ENCODE measurements around the gene TTC38. TPM values are rescaled to one million over a fixed set of nuclear protein-coding genes. Genes with fewer than 3 reads are reported as not detected.
"Not testable (repeated sequence)": the region's sequence is repeated elsewhere in the genome, so short reads cannot be mapped to it uniquely, and the experiment has no call there.

The TTC38 gene
- polyA plus RNA-seq, 1 donor from 2014 or later = 7.8 TPM

DNA sequence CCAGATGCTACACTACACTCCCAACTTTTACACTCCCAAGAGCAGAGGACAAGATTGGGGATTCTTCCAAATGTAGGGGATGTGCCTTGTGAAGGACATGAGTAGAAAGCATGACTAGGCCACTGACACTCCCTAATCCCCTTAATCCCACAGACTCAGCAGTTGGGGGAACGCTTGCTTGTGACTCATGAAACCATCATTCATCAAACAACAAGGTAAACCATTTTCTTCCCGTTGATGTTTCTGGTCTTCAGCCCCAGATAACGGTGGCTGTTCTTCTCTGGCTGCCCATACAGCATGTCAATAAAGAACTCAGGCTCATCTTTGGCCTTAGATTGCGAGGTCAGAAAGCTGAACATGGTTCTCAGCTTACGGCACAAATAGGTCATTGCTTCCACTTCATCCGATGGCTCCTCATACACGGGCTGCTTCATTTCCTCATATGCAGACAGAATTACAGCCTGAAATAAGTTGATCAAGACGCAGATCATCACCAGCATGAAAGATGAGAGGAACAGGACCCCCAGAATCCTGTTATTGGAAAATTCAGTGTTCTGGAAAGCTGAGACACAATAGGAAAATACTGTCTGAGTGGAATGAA lies 11.3 kb upstream of the TTC38 start:
- Mint-ChIP-seq H3K27ac (no peak overlapping the region), H3K36me3 (peaks cover 5% of the 10 kb centered on the region), H3K4me1 (peaks cover 4 to 8% (median 7%) of the 10 kb centered on the region in 3 donors), H3K9me3 (no peaks in the 10 kb centered on the region), H3K27me3 (peaks cover 11% of the 10 kb centered on the region), H3K4me3 (peak overlapping the region in 1 of 4 donors; percentile 61)

DNA sequence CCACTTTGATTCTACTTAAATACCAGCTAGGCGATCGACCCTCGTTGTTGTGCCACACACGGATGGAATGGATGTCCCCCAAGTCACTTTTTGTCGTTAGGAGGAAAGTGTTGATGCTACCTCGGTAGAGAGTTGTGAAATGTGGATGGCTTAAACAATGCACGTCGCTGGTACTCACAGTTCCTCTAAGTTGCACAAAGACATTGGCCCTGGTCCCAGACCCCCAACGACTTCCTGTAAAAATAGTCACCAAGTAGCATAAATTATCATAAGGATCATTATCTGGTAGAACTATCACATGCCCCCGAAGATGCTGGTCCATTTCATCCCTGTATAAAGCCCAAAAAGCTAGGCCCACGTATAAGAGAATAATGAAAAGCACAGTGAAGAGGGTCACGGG lies 8.4 kb upstream of the TTC38 start:
- Mint-ChIP-seq H3K4me3 (no peak overlapping the region), H3K4me1 (peaks cover 0 to 6% (median 6%) of the 10 kb centered on the region in 3 donors), H3K9me3 (no peaks in the 10 kb centered on the region), H3K27ac (no peak overlapping the region), H3K27me3 (peaks cover 24% of the 10 kb centered on the region), H3K36me3 (peaks cover 5% of the 10 kb centered on the region)

DNA sequence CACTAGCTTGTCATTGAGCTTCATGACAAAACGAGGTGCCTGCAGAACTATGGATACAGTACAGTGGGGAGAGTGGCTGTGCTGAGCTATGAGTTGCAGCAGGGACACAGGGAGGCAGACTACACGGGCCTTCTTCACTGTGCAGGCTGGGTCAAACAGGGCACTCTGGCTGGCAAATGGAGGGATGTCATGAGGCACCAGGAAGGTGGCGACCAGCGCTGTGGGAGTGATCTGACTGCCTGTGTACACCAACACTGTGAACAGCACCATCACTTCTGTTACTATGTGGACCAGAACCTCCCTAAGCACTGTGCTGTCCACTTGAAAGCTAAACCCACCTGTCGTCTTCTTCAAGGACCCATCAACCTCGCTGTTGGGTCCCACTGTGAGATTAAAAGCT lies 7.8 kb upstream of the TTC38 start:
- Mint-ChIP-seq H3K4me3 (peak overlapping the region in 1 of 4 donors; percentile 58), H3K27me3 (peaks cover 24% of the 10 kb centered on the region)

GRCh38 chr22:46262449-46263215 lies 5.2 kb upstream of the TTC38 start:
- H3K4me1 Mint-ChIP-seq = peaks cover 4 to 14% (median 7%) of the 10 kb centered on the region in 3 donors
- peaks cover 2% of the 10 kb centered on the region for H3K36me3 Mint-ChIP-seq
- peaks cover 23% of the 10 kb centered on the region for H3K27me3 Mint-ChIP-seq
- peak overlapping the region in 1 of 4 donors; percentile 27 for H3K4me3 Mint-ChIP-seq
- H3K9me3 Mint-ChIP-seq = no peaks in the 10 kb centered on the region
- H3K27ac Mint-ChIP-seq = no peak overlapping the region

More for the DNA sequence above, 7.8 kb upstream of the TTC38 start:
- Mint-ChIP-seq H3K36me3 (peaks cover 5% of the 10 kb centered on the region), H3K4me1 (peaks cover 0 to 7% (median 4%) of the 10 kb centered on the region in 3 donors), H3K9me3 (no peaks in the 10 kb centered on the region), H3K27ac (no peak overlapping the region)

- peaks cover 23% of the 10 kb centered on the region for H3K27me3 Mint-ChIP-seq
- H3K4me1 Mint-ChIP-seq = peaks cover 5 to 14% (median 7%) of the 10 kb centered on the region in 3 donors
- peaks cover 2% of the 10 kb centered on the region for H3K36me3 Mint-ChIP-seq
These were observed 4.6 kb upstream of the TTC38 start, which contains the start of gene PKDREJ for GRCh38 chr22:46263216-46263590. Gene PKDREJ (minus strand): TSS chr22:46263343. CDS start chr22:46263322, 21 bp downstream.

GRCh38 chr22:46264520-46264919 lies 3.3 kb upstream of the TTC38 start:
- not testable (repeated sequence) for H3K36me3 Mint-ChIP-seq, H3K9me3 Mint-ChIP-seq, H3K27ac Mint-ChIP-seq
- peaks cover 7 to 14% (median 10%) of the 10 kb centered on the region in 3 donors for H3K4me1 Mint-ChIP-seq
- H3K27me3 Mint-ChIP-seq = peaks cover 23% of the 10 kb centered on the region
- peak overlapping the region in 1 of 4 donors; percentile 33 for H3K4me3 Mint-ChIP-seq

More at GRCh38 chr22:46263216-46263590, 4.6 kb upstream of the TTC38 start, which contains the start of gene PKDREJ:
- peak within 1 kb of the TSS in 1 of 3 donors; percentile 43 for H3K27ac Mint-ChIP-seq
- no peaks in the 10 kb centered on the region for H3K9me3 Mint-ChIP-seq
- peak within 1 kb of the TSS in 2 of 4 donors; percentile 27 to 33 for H3K4me3 Mint-ChIP-seq

GRCh38 chr22:46265627-46266026 lies 2.2 kb upstream of the TTC38 start:
- H3K9me3 Mint-ChIP-seq = not testable (repeated sequence)

GRCh38 chr22:46269564-46269963 lies 1.8 kb downstream of the TTC38 start:
- peaks cover 4% of the 10 kb centered on the region for H3K27me3 Mint-ChIP-seq
- H3K36me3 Mint-ChIP-seq = no peaks in the 10 kb centered on the region
- H3K27ac Mint-ChIP-seq = no peak overlapping the region
- H3K4me3 Mint-ChIP-seq = peak overlapping the region in 3 of 4 donors; percentile 45 to 89 (median 75)
- peaks cover 6 to 12% (median 7%) of the 10 kb centered on the region in 3 donors for H3K4me1 Mint-ChIP-seq
- H3K9me3 Mint-ChIP-seq = no peaks in the 10 kb centered on the region

More at GRCh38 chr22:46265627-46266026, 2.2 kb upstream of the TTC38 start:
- Mint-ChIP-seq H3K4me3 (peak overlapping the region in 1 of 4 donors; percentile 94), H3K4me1 (peaks cover 9 to 14% (median 12%) of the 10 kb centered on the region in 3 donors), H3K27me3 (peaks cover 19% of the 10 kb centered on the region)
- H3K36me3 Mint-ChIP-seq, H3K27ac Mint-ChIP-seq: not testable (repeated sequence)

- Mint-ChIP-seq H3K9me3 (no peaks in the 10 kb centered on the region), H3K27ac (peak overlapping the region in 1 of 3 donors; percentile 43), H3K4me3 (no peak overlapping the region), H3K27me3 (no peaks in the 10 kb centered on the region), H3K4me1 (peaks cover 4 to 12% (median 5%) of the 10 kb centered on the region in 3 donors), H3K36me3 (peaks cover 10% of the 10 kb centered on the region)
These were observed 4.4 kb downstream of the TTC38 start for GRCh38 chr22:46272196-46272595.

- Mint-ChIP-seq H3K4me3 (no peak overlapping the region), H3K27me3 (no peaks in the 10 kb centered on the region), H3K36me3 (peaks cover 10% of the 10 kb centered on the region), H3K4me1 (peaks cover 0 to 9% (median 2%) of the 10 kb centered on the region in 3 donors), H3K9me3 (no peaks in the 10 kb centered on the region), H3K27ac (no peak overlapping the region)
These were observed 5.1 kb downstream of the TTC38 start for GRCh38 chr22:46272762-46273431.

DNA sequence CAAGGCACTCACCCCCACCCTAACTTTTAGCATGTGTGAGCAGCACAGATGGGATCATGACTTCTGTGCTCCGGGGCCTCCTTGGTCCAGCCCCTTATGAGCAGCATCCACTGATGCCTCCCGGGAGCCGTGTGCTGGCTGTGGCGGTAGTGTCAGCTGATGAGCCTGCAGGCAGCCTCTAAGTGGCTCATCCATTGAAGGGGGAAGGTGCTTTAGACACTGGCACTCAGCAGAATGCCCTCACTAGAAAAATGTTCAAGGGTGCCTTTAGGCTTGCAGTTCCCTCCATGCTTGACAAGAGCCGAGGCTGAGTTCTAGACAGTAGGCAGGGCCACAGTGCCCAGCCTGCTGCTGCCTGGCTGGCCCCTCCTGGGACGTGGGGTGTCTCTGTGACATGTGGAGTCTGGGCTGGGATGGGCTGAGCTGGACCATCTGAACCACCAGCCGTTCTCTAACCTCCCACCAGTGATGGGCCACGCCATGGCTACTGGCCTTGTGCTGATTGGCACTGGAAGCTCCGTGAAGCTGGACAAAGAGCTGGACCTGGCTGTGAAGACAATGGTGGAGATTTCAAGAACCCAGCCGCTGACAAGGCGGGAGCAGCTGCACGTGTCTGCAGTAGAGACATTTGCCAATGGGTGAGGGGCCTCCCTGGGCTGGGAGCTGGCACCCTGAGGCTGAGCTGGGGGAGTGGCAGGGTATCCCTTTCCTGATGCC lies 5.8 kb downstream of the TTC38 start:
- Mint-ChIP-seq H3K9me3 (no peaks in the 10 kb centered on the region), H3K4me1 (peaks cover 2 to 9% (median 7%) of the 10 kb centered on the region in 3 donors), H3K36me3 (peaks cover 14% of the 10 kb centered on the region), H3K27ac (no peak overlapping the region), H3K27me3 (no peaks in the 10 kb centered on the region), H3K4me3 (no peak overlapping the region)

GRCh38 chr22:46274381-46274780 lies 6.6 kb downstream of the TTC38 start:
- H3K27me3 Mint-ChIP-seq = no peaks in the 10 kb centered on the region
- no peaks in the 10 kb centered on the region for H3K9me3 Mint-ChIP-seq

GRCh38 chr22:46275455-46276122 lies 7.8 kb downstream of the TTC38 start:
- no peak overlapping the region for H3K27ac Mint-ChIP-seq
- no peaks in the 10 kb centered on the region for H3K27me3 Mint-ChIP-seq
- H3K4me1 Mint-ChIP-seq = peaks cover 2 to 11% (median 11%) of the 10 kb centered on the region in 3 donors
- no peaks in the 10 kb centered on the region for H3K9me3 Mint-ChIP-seq
- peaks cover 16% of the 10 kb centered on the region for H3K36me3 Mint-ChIP-seq
- H3K4me3 Mint-ChIP-seq = no peak overlapping the region

More at GRCh38 chr22:46274381-46274780, 6.6 kb downstream of the TTC38 start:
- Mint-ChIP-seq H3K36me3 (peaks cover 16% of the 10 kb centered on the region), H3K4me3 (no peak overlapping the region), H3K4me1 (peaks cover 2 to 11% (median 11%) of the 10 kb centered on the region in 3 donors), H3K27ac (no peak overlapping the region)

DNA sequence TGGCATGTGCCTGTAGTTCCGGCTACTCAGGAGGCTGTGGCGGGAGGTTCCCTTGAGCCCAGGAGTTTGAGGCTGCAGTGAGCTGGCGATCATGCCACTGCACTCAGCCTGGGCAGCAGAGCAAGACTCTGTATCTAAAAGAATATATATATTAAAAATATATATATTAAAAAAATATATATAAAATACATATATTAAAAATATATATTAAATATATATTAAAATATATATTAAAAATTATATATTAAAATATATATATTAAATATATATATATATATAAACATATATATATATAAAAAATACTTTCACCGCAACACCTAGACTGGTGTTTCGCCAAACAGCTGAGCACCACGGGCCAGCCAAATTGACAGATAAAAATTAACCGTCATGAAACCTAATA lies 8.8 kb downstream of the TTC38 start:
- H3K36me3 Mint-ChIP-seq = peaks cover 16% of the 10 kb centered on the region
- H3K9me3 Mint-ChIP-seq = no peaks in the 10 kb centered on the region

More for the DNA sequence above, 8.8 kb downstream of the TTC38 start:
- Mint-ChIP-seq H3K27ac (no peak overlapping the region), H3K4me3 (no peak overlapping the region), H3K27me3 (no peaks in the 10 kb centered on the region), H3K4me1 (peaks cover 9 to 20% (median 11%) of the 10 kb centered on the region in 3 donors)
